HepG2 (cell line): ENCODE results near the gene METTL16. TPM values are rescaled to one million over a fixed set of nuclear protein-coding genes. Genes with fewer than 3 reads are reported as not detected.
A peak's percentile ranks its signal among the peaks of the same experiment; 100 is the strongest.

Experiments used
- BRD4 ChIP-seq: sonication (generic); formaldehyde crosslinking; IDR thresholded peaks from 2 replicates; pipeline ENCODE4 v1.4.0; 2020; ENCODE audit warnings: missing genetic modification reagents
- FOSL1 ChIP-seq: sonication (generic); formaldehyde crosslinking; IDR thresholded peaks from 2 replicates; pipeline ENCODE4 v1.9.0; 2021; ENCODE audit warnings: missing genetic modification reagents, borderline replicate concordance
- GRHL1 ChIP-seq: sonication (generic); formaldehyde crosslinking; conservative IDR thresholded peaks from 2 replicates; pipeline ENCODE4 v1.8.0; 2022; ENCODE audit warnings: missing genetic modification reagents
- HDAC6 ChIP-seq: fragments of 200-600 bp; sonication (generic); IDR thresholded peaks from 2 replicates; pipeline ENCODE4 v1.7.0; 2017; ENCODE audit warnings: mild to moderate bottlenecking, antibody characterized with exemption, low read length, low read depth
- IRF9 ChIP-seq: sonication (generic); formaldehyde crosslinking; IDR thresholded peaks from 2 replicates; pipeline ENCODE4 v1.8.0; 2022; ENCODE audit warnings: missing genetic modification reagents, mild to moderate bottlenecking, borderline replicate concordance
- PATZ1 ChIP-seq: sonication (generic); formaldehyde crosslinking; IDR thresholded peaks from 2 replicates; pipeline ENCODE4 v1.4.0; 2020; ENCODE audit warnings: missing genetic modification reagents
- STAG1 ChIP-seq: sonication (generic); formaldehyde crosslinking; IDR thresholded peaks from 2 replicates; pipeline ENCODE4 v1.4.0; 2020; ENCODE audit warnings: missing genetic modification reagents
- TEAD2 ChIP-seq: sonication (generic); formaldehyde crosslinking; IDR thresholded peaks from 2 replicates; pipeline ENCODE4 v1.9.0; 2021; ENCODE audit warnings: missing genetic modification reagents
- THAP11 ChIP-seq: IDR thresholded peaks from 2 replicates; pipeline ENCODE4 v1.6.1; 2016; ENCODE audit warnings: missing biosample characterization, missing genetic modification reagents
- ZBTB1 ChIP-seq: sonication (generic); formaldehyde crosslinking; IDR thresholded peaks from 2 replicates; pipeline ENCODE4 v1.4.0; 2020; ENCODE audit warnings: missing genetic modification reagents, borderline replicate concordance
- ZNF101 ChIP-seq: sonication (generic); formaldehyde crosslinking; IDR thresholded peaks from 2 replicates; pipeline ENCODE4 v1.4.0; 2020; ENCODE audit warnings: mild to moderate bottlenecking, low read depth, missing genetic modification reagents, borderline replicate concordance
- ZNF260 ChIP-seq: sonication (generic); formaldehyde crosslinking; IDR thresholded peaks from 2 replicates; pipeline ENCODE4 v1.4.0; 2020; ENCODE audit warnings: missing genetic modification reagents, low read depth, mild to moderate bottlenecking, borderline replicate concordance
- ZNF496 ChIP-seq: sonication (generic); formaldehyde crosslinking; IDR thresholded peaks from 2 replicates; pipeline ENCODE4 v1.8.1; 2023; ENCODE audit warnings: mild to moderate bottlenecking, moderate library complexity, missing genetic modification reagents; ENCODE audit not compliant: insufficient replicate concordance
- ZNF646 ChIP-seq: sonication (generic); formaldehyde crosslinking; IDR thresholded peaks from 2 replicates; pipeline ENCODE4 v1.9.0; 2021; ENCODE audit warnings: mild to moderate bottlenecking, missing genetic modification reagents
- ZNF740 ChIP-seq: sonication (generic); formaldehyde crosslinking; IDR thresholded peaks from 2 replicates; pipeline ENCODE4 v1.4.0; 2020; ENCODE audit warnings: missing genetic modification reagents
- ZSCAN30 ChIP-seq: sonication (generic); formaldehyde crosslinking; IDR thresholded peaks from 2 replicates; pipeline ENCODE4 v1.5.0; 2020; ENCODE audit warnings: mild to moderate bottlenecking, missing genetic modification reagents
- ZSCAN31 ChIP-seq: sonication (generic); formaldehyde crosslinking; IDR thresholded peaks from 2 replicates; pipeline ENCODE4 v1.5.0; 2020; ENCODE audit warnings: low read depth, mild to moderate bottlenecking, missing genetic modification reagents
- polyA plus RNA-seq, 8 experiments: library from polyadenylated mRNA; depleted of rRNA in 3 of 8; stranded (reverse) in 7 of 8; unstranded in 1 of 8; fragments of >200 nt; fragmentation: Illumina TruSeq in 4 of 8; extraction: Trizol in 4 of 8; gene quantifications; 2 replicates each; pipeline versions ENCODE4 v1.2.1 to v1.2.3, GENCODE V29; 2011 to 2016; ENCODE audit warnings: low read depth in 4 of 8, missing spikeins in 1 of 8, mixed read lengths in 1 of 8; ENCODE audit not compliant: insufficient read depth in 1 of 8
- total RNA-seq, 5 experiments: library from RNA; depleted of rRNA; stranded (reverse); fragments of >200 nt; fragmentation: Illumina TruSeq; extraction: Trizol; gene quantifications; 2 replicates each; pipeline ENCODE4 v1.2.3, GENCODE V29; 2016; ENCODE audit warnings: low read depth in 1 of 5

Gene METTL16
- total and polyA plus RNA-seq, 2 of the 13 experiments (the other 11 are each of a cell fraction or from before 2014, with no cell fraction given): 11.6 to 18.5 TPM

- TF ChIP-seq PATZ1 (peak; percentile 98), GRHL1 (CRISPR knock-in tag) (no peak), THAP11 (CRISPR knock-in tag) (no peak), ZNF496 (CRISPR knock-in tag) (no peak), STAG1 (CRISPR knock-in tag) (no peak), ZNF646 (CRISPR knock-in tag) (no peak), TEAD2 (CRISPR knock-in tag) (no peak), ZBTB1 (CRISPR knock-in tag) (no peak), BRD4 (CRISPR knock-in tag) (no peak), ZNF260 (no peak), ZSCAN30 (CRISPR knock-in tag) (no peak), FOSL1 (CRISPR knock-in tag) (no peak), ZNF740 (CRISPR knock-in tag) (no peak), HDAC6 (no peak), ZNF101 (CRISPR knock-in tag) (no peak), ZSCAN31 (no peak; the same call in 1 of the 2 replicates), IRF9 (CRISPR knock-in tag) (no peak)
Measured at GRCh38 chr17:2400877-2401425, 110.7 kb downstream of the METTL16 start, which contains the start of gene MNT (continued).
